ENCODE data around the gene CCR5. TPM values are rescaled to one million over a fixed set of nuclear protein-coding genes. Genes with fewer than 3 reads are reported as not detected.

The CCR5 gene
- total RNA-seq, 1 experiment from 2014 or later: not detected

DNA sequence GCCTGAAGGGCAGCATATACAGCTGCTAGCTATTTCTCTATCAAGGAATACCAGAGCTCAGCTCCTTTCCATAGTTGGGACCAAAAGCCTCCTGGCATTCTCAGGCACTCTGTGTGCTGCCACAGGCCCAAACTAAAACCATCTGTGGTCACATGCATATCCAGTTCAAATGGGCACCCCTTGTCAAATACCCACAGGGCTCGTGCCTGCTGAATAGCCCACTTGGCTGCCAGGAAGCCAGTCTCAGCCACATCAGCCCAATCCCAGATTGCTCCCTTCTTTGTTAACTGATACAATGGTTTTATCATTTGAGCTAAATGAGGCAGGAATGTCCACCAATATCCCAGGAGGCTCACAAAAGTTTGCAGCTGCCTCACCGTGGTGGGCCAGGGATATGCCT lies 50.2 kb downstream of the CCR5 start:
- no peaks in the 10 kb centered on the region for H3K27me3 ChIP-seq (ENCODE audit: control insufficient read depth, insufficient read depth, low read length)
- POLR2A ChIA-PET: no interaction called here
- DNase-seq (ENCODE audit: low read depth, low spot score) (no peak), ATAC-seq (no peak)
- H3K27ac ChIP-seq (ENCODE audit: low read length): no peak overlapping the region
- no peak for TF ChIP-seq POLR2AphosphoS5 (IDR thresholded peaks at IDR 0.05; ENCODE audit: low read depth, low read length)
- TF ChIP-seq TCF7L2 (IDR thresholded peaks at IDR 0.05; ENCODE audit: low read depth, low read length): no peak
- TF ChIP-seq, protein P1, sequence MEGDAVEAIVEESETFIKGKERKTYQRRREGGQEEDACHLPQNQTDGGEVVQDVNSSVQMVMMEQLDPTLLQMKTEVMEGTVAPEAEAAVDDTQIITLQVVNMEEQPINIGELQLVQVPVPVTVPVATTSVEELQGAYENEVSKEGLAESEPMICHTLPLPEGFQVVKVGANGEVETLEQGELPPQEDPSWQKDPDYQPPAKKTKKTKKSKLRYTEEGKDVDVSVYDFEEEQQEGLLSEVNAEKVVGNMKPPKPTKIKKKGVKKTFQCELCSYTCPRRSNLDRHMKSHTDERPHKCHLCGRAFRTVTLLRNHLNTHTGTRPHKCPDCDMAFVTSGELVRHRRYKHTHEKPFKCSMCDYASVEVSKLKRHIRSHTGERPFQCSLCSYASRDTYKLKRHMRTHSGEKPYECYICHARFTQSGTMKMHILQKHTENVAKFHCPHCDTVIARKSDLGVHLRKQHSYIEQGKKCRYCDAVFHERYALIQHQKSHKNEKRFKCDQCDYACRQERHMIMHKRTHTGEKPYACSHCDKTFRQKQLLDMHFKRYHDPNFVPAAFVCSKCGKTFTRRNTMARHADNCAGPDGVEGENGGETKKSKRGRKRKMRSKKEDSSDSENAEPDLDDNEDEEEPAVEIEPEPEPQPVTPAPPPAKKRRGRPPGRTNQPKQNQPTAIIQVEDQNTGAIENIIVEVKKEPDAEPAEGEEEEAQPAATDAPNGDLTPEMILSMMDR (IDR thresholded peaks at IDR 0.05): no peak
- TF ChIP-seq SIN3A (IDR thresholded peaks at IDR 0.05; ENCODE audit: borderline replicate concordance, insufficient read depth, low read depth, low read length): no peak
- TF ChIP-seq, protein P2, sequence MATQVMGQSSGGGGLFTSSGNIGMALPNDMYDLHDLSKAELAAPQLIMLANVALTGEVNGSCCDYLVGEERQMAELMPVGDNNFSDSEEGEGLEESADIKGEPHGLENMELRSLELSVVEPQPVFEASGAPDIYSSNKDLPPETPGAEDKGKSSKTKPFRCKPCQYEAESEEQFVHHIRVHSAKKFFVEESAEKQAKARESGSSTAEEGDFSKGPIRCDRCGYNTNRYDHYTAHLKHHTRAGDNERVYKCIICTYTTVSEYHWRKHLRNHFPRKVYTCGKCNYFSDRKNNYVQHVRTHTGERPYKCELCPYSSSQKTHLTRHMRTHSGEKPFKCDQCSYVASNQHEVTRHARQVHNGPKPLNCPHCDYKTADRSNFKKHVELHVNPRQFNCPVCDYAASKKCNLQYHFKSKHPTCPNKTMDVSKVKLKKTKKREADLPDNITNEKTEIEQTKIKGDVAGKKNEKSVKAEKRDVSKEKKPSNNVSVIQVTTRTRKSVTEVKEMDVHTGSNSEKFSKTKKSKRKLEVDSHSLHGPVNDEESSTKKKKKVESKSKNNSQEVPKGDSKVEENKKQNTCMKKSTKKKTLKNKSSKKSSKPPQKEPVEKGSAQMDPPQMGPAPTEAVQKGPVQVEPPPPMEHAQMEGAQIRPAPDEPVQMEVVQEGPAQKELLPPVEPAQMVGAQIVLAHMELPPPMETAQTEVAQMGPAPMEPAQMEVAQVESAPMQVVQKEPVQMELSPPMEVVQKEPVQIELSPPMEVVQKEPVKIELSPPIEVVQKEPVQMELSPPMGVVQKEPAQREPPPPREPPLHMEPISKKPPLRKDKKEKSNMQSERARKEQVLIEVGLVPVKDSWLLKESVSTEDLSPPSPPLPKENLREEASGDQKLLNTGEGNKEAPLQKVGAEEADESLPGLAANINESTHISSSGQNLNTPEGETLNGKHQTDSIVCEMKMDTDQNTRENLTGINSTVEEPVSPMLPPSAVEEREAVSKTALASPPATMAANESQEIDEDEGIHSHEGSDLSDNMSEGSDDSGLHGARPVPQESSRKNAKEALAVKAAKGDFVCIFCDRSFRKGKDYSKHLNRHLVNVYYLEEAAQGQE (IDR thresholded peaks at IDR 0.05; ENCODE audit: insufficient read depth in 1 of 2, low read depth in 2 of 2, low read length in 1 of 2): no peak
- H3K4me1 ChIP-seq (ENCODE audit: control insufficient read depth, insufficient read depth, low read length): no peaks in the 10 kb centered on the region
- H3K36me3 ChIP-seq (ENCODE audit: control insufficient read depth, insufficient read depth, low read length): no peaks in the 10 kb centered on the region
- no peaks in the 10 kb centered on the region for H3K9me3 ChIP-seq (ENCODE audit: control insufficient read depth, insufficient read depth, low read depth, low read length)
- CTCF ChIA-PET: no interaction called here
- BruUV-seq (replicated peaks): no TSS peak
- in situ Hi-C loops (cut with HindIII; ENCODE audit: low pct_unique_long_range_greater_than_20kb, low sequenced_read_pairs): no loop called here
- intact Hi-C loops (cut with micrococcal nuclease; ENCODE audit: unreplicated experiment): no loop called here
- no peak overlapping the region for H3K4me3 ChIP-seq (ENCODE audit: low read depth in 2 of 2, low read length in 2 of 2)

DNA sequence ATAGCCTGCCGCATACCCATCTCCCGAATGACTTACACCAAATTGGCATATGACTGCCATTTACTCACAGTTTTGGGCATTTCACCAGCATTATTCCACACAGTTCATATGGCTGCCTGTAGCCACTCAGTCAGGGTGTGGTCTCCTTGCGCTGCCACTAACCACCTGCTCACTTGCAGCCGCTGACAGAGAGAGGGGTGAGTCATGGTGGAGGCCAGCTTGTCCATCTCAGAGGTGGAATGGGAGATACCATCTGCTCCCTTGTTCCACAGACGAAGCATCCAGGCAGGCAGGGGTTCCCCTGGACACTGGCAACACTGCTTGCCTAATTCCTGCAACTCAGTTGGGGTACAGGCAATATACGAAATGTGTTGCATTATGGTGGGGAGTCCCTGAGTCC lies 51.9 kb downstream of the CCR5 start:
- intact Hi-C loops (cut with micrococcal nuclease; ENCODE audit: unreplicated experiment) (no loop called here), in situ Hi-C loops (cut with HindIII; ENCODE audit: low pct_unique_long_range_greater_than_20kb, low sequenced_read_pairs) (no loop called here)
- TF ChIP-seq, protein P1 (IDR thresholded peaks at IDR 0.05): no peak
- TF ChIP-seq TCF7L2 (IDR thresholded peaks at IDR 0.05; ENCODE audit: low read depth, low read length) (no peak), POLR2AphosphoS5 (IDR thresholded peaks at IDR 0.05; ENCODE audit: low read depth, low read length) (no peak), SIN3A (IDR thresholded peaks at IDR 0.05; ENCODE audit: borderline replicate concordance, insufficient read depth, low read depth, low read length) (no peak)
- TF ChIP-seq, protein P2 (IDR thresholded peaks at IDR 0.05; ENCODE audit: insufficient read depth in 1 of 2, low read depth in 2 of 2, low read length in 1 of 2): no peak
- H3K36me3 ChIP-seq (ENCODE audit: control insufficient read depth, insufficient read depth, low read length): no peaks in the 10 kb centered on the region
- ATAC-seq (no peak), DNase-seq (ENCODE audit: low read depth, low spot score) (no peak)
- no peak overlapping the region for H3K4me3 ChIP-seq (ENCODE audit: low read depth in 2 of 2, low read length in 2 of 2)
- ChIA-PET CTCF (no interaction called here), POLR2A (no interaction called here)
- no peaks in the 10 kb centered on the region for H3K9me3 ChIP-seq (ENCODE audit: control insufficient read depth, insufficient read depth, low read depth, low read length)
- H3K27ac ChIP-seq (ENCODE audit: low read length): no peak overlapping the region
- no peaks in the 10 kb centered on the region for H3K27me3 ChIP-seq (ENCODE audit: control insufficient read depth, insufficient read depth, low read length)
- BruUV-seq (replicated peaks): no TSS peak
- no peaks in the 10 kb centered on the region for H3K4me1 ChIP-seq (ENCODE audit: control insufficient read depth, insufficient read depth, low read length)

Data from Panc1 (cell line).